HG02938 (cell line): Measurements from ENCODE around the gene TOM1L2.
"Not testable (repeated sequence)": the region's sequence is repeated elsewhere in the genome, so short reads cannot be mapped to it uniquely, and the experiment has no call there.

Experiments used
- ATAC-seq: cut with Tn5 transposase; IDR thresholded peaks from one replicate; pipeline ENCODE4 v1.9.1; 2021; ENCODE audit warnings: mild to moderate bottlenecking, moderate library complexity; ENCODE audit not compliant: unreplicated experiment

The TOM1L2 gene

GRCh38 chr17:17926036-17926435 lies 46.2 kb downstream of the TOM1L2 start:
- no peak for ATAC-seq

- no peak for ATAC-seq
These were observed 47.3 kb downstream of the TOM1L2 start for GRCh38 chr17:17924857-17925250.

GRCh38 chr17:17924131-17924856 lies 47.9 kb downstream of the TOM1L2 start:
- no peak for ATAC-seq

- no peak for ATAC-seq
These were observed 50.1 kb downstream of the TOM1L2 start for GRCh38 chr17:17922070-17922614.

- ATAC-seq, result no peak
These were observed 50.8 kb downstream of the TOM1L2 start for GRCh38 chr17:17921192-17922069.

- no peak for ATAC-seq
These were observed 52.8 kb downstream of the TOM1L2 start for GRCh38 chr17:17919169-17920107.

GRCh38 chr17:17917394-17917793 lies 54.8 kb downstream of the TOM1L2 start:
- ATAC-seq, result no peak

- no peak for ATAC-seq
These were observed 57.0 kb downstream of the TOM1L2 start for GRCh38 chr17:17915183-17915582.

GRCh38 chr17:17913695-17914332 lies 58.4 kb downstream of the TOM1L2 start:
- no peak for ATAC-seq

- not testable (repeated sequence) for ATAC-seq
These were observed 59.9 kb downstream of the TOM1L2 start for GRCh38 chr17:17912336-17912735.

- no peak for ATAC-seq
These were observed 61.1 kb downstream of the TOM1L2 start for GRCh38 chr17:17911001-17911613.

GRCh38 chr17:17910060-17910459 lies 62.1 kb downstream of the TOM1L2 start:
- no peak for ATAC-seq

GRCh38 chr17:17909078-17909477 lies 63.1 kb downstream of the TOM1L2 start:
- no peak for ATAC-seq

GRCh38 chr17:17907469-17907868 lies 64.7 kb downstream of the TOM1L2 start:
- no peak for ATAC-seq

- ATAC-seq, result no peak
These were observed 65.6 kb downstream of the TOM1L2 start for GRCh38 chr17:17906418-17907215.

GRCh38 chr17:17905036-17905320 lies 67.2 kb downstream of the TOM1L2 start:
- ATAC-seq, result no peak

GRCh38 chr17:17904166-17905035 lies 67.8 kb downstream of the TOM1L2 start:
- ATAC-seq, result no peak

GRCh38 chr17:17902877-17903276 lies 69.3 kb downstream of the TOM1L2 start:
- no peak for ATAC-seq
